MM.1S (cell line): ENCODE measurements around the gene MYO9B.

Source experiments
- CTCF ChIP-seq: fragments of 300-600 bp; sonication (generic); IDR thresholded peaks from 2 replicates; pipeline ENCODE4 v1.5.1; 2016; ENCODE audit warnings: antibody characterized with exemption, low read length, mixed read lengths
- EZH2 ChIP-seq: fragments of 300-600 bp; sonication (generic); optimal IDR thresholded peaks from 2 replicates; pipeline ENCODE3; 2017; ENCODE audit warnings: low read depth, mild to moderate bottlenecking, antibody characterized with exemption, low read length, mixed read lengths
- EZH2phosphoT487 ChIP-seq: fragments of 300-600 bp; sonication (generic); IDR thresholded peaks from 2 replicates; pipeline ENCODE4 v1.6.1; 2018; ENCODE audit warnings: antibody characterized with exemption, low read length

GRCh38 chr19:17209126-17210036 is 133.8 kb downstream of the MYO9B start:
- TF ChIP-seq CTCF (no peak), EZH2phosphoT487 (no peak), EZH2 (no peak)
